Measurements from ENCODE around the gene GNB5. TPM values are rescaled to one million over a fixed set of nuclear protein-coding genes. Genes with fewer than 3 reads are reported as not detected.

GNB5 gene
- polyA plus RNA-seq, 1 donor from 2014 or later = 89.6 TPM

- TF ChIP-seq RAD21 (conservative IDR thresholded peaks at IDR 0.05) (no peak), REST (IDR thresholded peaks at IDR 0.05; ENCODE audit: borderline replicate concordance) (no peak), MXI1 (conservative IDR thresholded peaks at IDR 0.05; ENCODE audit: poor library complexity, severe bottlenecking) (no peak), POLR2AphosphoS5 (IDR thresholded peaks at IDR 0.05) (no peak), EP300 (conservative IDR thresholded peaks at IDR 0.05; ENCODE audit: poor library complexity, severe bottlenecking) (no peak), SMC3 (conservative IDR thresholded peaks at IDR 0.05; ENCODE audit: poor library complexity) (no peak), TAF1 (IDR thresholded peaks at IDR 0.05; ENCODE audit: low read depth) (no peak), CTCF (IDR thresholded peaks at IDR 0.05; ENCODE audit: poor library complexity, severe bottlenecking) (no peak), EZH2 (IDR thresholded peaks at IDR 0.05; ENCODE audit: borderline replicate concordance, insufficient read depth, low read length, poor library complexity, severe bottlenecking) (no peak)
- Histone ChIP-seq H4K20me1 (ENCODE audit: insufficient read depth) (no peaks in the 10 kb centered on the region), H2AFZ (ENCODE audit: low read depth, low read length) (no peak overlapping the region), H3K79me2 (replicated peaks; ENCODE audit: insufficient read depth, low read length) (no peaks in the 10 kb centered on the region), H3F3A (ENCODE audit: insufficient read depth, low read length, poor library complexity, severe bottlenecking) (no peaks in the 10 kb centered on the region), H3K9me2 (ENCODE audit: insufficient read depth, low read length) (no peaks in the 10 kb centered on the region), H3K4me2 (ENCODE audit: low read length) (no peak overlapping the region), H3K9me3 (ENCODE audit: low read length) (no peaks in the 10 kb centered on the region), H3K27ac (ENCODE audit: low read length) (no peak overlapping the region), H3K4me3 (ENCODE audit: low read length) (no peak overlapping the region), H3K36me3 (ENCODE audit: insufficient read depth, low read length) (no peaks in the 10 kb centered on the region), H3K27me3 (ENCODE audit: insufficient read depth, low read depth, low read length) (no peaks in the 10 kb centered on the region), H3K9ac (ENCODE audit: low read length) (no peak overlapping the region)
Observed at GRCh38 chr15:52140646-52141045, 50.5 kb downstream of the GNB5 start.

- Histone ChIP-seq H2AFZ (ENCODE audit: low read depth, low read length) (no peak overlapping the region), H3K36me3 (ENCODE audit: insufficient read depth, low read length) (peaks cover 2% of the 10 kb centered on the region)
Observed at GRCh38 chr15:52139599-52140462, 51.4 kb downstream of the GNB5 start.

More at GRCh38 chr15:52139599-52140462, 51.4 kb downstream of the GNB5 start:
- H3F3A ChIP-seq (ENCODE audit: insufficient read depth, low read length, poor library complexity, severe bottlenecking) = no peaks in the 10 kb centered on the region
- H3K27me3 ChIP-seq (ENCODE audit: insufficient read depth, low read depth, low read length) = no peaks in the 10 kb centered on the region
- no peak overlapping the region for H3K9ac ChIP-seq (ENCODE audit: low read length)
- H3K4me3 ChIP-seq (ENCODE audit: low read length) = no peak overlapping the region
- no peaks in the 10 kb centered on the region for H4K20me1 ChIP-seq (ENCODE audit: insufficient read depth)
- H3K9me3 ChIP-seq (ENCODE audit: low read length) = no peaks in the 10 kb centered on the region
- H3K79me2 ChIP-seq (replicated peaks; ENCODE audit: insufficient read depth, low read length) = no peaks in the 10 kb centered on the region
- no peak overlapping the region for H3K27ac ChIP-seq (ENCODE audit: low read length)
- TF ChIP-seq SMC3 (conservative IDR thresholded peaks at IDR 0.05; ENCODE audit: poor library complexity) (peak; percentile 66), TAF1 (IDR thresholded peaks at IDR 0.05; ENCODE audit: low read depth) (no peak), EP300 (conservative IDR thresholded peaks at IDR 0.05; ENCODE audit: poor library complexity, severe bottlenecking) (no peak), RAD21 (conservative IDR thresholded peaks at IDR 0.05) (peak; percentile 42), CTCF (IDR thresholded peaks at IDR 0.05; ENCODE audit: poor library complexity, severe bottlenecking) (peak; percentile 64), EZH2 (IDR thresholded peaks at IDR 0.05; ENCODE audit: borderline replicate concordance, insufficient read depth, low read length, poor library complexity, severe bottlenecking) (no peak), MXI1 (conservative IDR thresholded peaks at IDR 0.05; ENCODE audit: poor library complexity, severe bottlenecking) (no peak), POLR2AphosphoS5 (IDR thresholded peaks at IDR 0.05) (no peak), REST (IDR thresholded peaks at IDR 0.05; ENCODE audit: borderline replicate concordance) (no peak)
- no peaks in the 10 kb centered on the region for H3K9me2 ChIP-seq (ENCODE audit: insufficient read depth, low read length)
- H3K4me2 ChIP-seq (ENCODE audit: low read length) = no peak overlapping the region

Measured in neural cell (in vitro differentiated cells).